Rectal smooth muscle tissue (tissue), 1 donor: ENCODE measurements around the gene SLC24A4.

Experiments
- H3K27ac ChIP-seq: one replicate; pipeline ENCODE4 v1.7.0; 2013; ENCODE audit warnings: low read depth, low read length, inconsistent platforms
- H3K27me3 ChIP-seq: one replicate; pipeline ENCODE4 v1.7.0; 2013; ENCODE audit warnings: low read length; ENCODE audit not compliant: control insufficient read depth, insufficient read depth
- H3K36me3 ChIP-seq: one replicate; pipeline ENCODE4 v1.7.0; 2013; ENCODE audit warnings: low read length; ENCODE audit not compliant: control insufficient read depth, insufficient read depth
- H3K4me1 ChIP-seq: one replicate; pipeline ENCODE4 v1.7.0; 2013; ENCODE audit warnings: low read length; ENCODE audit not compliant: control insufficient read depth, insufficient read depth
- H3K4me3 ChIP-seq: one replicate; pipeline ENCODE4 v1.7.0; 2013; ENCODE audit warnings: low read length
- H3K9ac ChIP-seq: one replicate; pipeline ENCODE4 v1.7.0; 2013; ENCODE audit warnings: low read length

The SLC24A4 gene

DNA sequence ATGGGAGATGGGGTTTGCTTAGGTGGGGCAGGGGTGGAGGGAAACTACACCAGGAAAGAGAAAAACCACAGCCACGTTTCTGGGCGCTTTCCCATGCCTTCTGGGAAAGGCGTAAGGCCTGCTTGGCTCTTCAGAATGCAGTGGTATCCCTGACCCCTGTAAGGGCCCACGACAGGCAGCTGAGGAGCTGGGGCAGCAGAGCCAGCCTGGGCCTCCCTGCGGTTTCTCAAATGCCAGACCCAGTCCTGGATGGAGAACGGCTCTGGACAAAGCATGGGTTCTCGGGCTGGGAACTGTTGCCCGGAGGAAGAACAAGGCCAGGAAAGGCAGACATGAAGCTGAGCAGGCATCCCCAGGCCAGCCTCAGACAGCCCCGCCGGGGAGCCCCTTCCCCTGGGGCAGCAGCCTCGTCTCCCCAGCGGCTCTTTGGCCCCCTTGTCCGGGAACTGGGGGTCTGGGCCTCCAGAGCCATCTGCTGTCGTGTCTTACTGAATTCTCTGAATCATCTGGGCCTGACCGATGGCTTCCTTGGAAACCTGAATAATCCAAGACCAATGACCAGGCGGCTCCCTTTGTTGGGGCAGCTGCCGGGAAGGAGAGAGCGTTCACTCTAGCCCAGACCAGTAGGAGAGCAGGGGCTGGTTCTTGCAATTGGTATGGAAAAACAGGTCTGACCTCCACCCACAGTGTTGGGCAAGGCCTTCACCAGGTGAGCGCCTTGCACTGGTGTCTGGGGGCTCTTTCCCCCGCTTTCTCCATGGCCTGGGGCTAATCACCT is 126.6 kb downstream of the SLC24A4 start:
- Histone ChIP-seq H3K9ac (no peak overlapping the region), H3K4me3 (no peak overlapping the region), H3K27me3 (no peaks in the 10 kb centered on the region), H3K36me3 (no peaks in the 10 kb centered on the region), H3K4me1 (no peaks in the 10 kb centered on the region), H3K27ac (no peak overlapping the region)

GRCh38 chr14:92450351-92451070 is 127.5 kb downstream of the SLC24A4 start:
- Histone ChIP-seq H3K27me3 (no peaks in the 10 kb centered on the region), H3K27ac (no peak overlapping the region), H3K9ac (no peak overlapping the region), H3K36me3 (no peaks in the 10 kb centered on the region), H3K4me3 (no peak overlapping the region), H3K4me1 (no peaks in the 10 kb centered on the region)

GRCh38 chr14:92451245-92451644 is 128.3 kb downstream of the SLC24A4 start:
- Histone ChIP-seq H3K4me3 (no peak overlapping the region), H3K27ac (no peak overlapping the region), H3K4me1 (no peaks in the 10 kb centered on the region), H3K9ac (no peak overlapping the region), H3K36me3 (no peaks in the 10 kb centered on the region), H3K27me3 (no peaks in the 10 kb centered on the region)

DNA sequence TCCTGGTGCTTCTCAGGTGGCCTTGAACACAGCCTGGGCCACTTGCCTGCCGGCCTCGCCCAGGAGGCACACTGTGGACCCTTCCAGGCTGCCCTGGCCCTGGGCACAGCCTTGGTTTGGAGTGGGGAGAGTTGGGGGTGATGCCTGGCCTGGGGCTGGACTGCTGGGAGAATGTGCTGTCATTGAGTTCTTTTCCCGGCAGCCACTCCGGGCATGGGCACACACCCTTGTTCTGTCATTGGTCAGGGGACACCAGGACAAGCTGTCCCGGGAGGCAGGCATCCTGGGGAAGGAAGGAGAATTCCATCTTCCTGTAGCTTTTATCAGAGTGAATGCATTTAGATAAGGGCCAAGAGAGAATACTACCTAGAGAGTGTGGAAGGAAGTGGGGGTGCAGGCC is 128.8 kb downstream of the SLC24A4 start:
- H3K4me3 ChIP-seq: no peak overlapping the region
- H3K27me3 ChIP-seq: no peaks in the 10 kb centered on the region
- H3K36me3 ChIP-seq: no peaks in the 10 kb centered on the region
- no peak overlapping the region for H3K9ac ChIP-seq
- no peaks in the 10 kb centered on the region for H3K4me1 ChIP-seq
- H3K27ac ChIP-seq: no peak overlapping the region

DNA sequence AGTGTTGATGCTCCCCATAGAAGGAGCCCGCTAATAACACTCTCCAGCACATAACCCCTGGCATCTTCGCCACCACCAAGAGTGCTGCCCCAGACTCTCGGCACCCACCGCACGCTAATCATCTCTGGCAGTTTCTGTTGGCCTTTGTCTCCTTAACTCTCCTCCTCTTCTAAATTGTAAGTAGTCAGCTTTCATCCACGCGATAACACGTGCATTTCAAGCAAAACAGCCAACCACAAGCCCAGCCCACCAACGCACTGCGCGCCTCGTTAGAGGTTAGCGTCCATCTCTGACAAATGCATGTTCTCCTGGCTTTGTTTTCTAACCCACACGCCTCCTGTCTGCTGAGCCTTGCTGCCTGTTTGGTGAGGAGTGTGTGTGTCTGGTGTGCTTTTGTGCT is 129.5 kb downstream of the SLC24A4 start:
- no peaks in the 10 kb centered on the region for H3K36me3 ChIP-seq
- H3K4me1 ChIP-seq: no peaks in the 10 kb centered on the region
- no peak overlapping the region for H3K27ac ChIP-seq
- no peak overlapping the region for H3K4me3 ChIP-seq
- H3K27me3 ChIP-seq: no peaks in the 10 kb centered on the region
- H3K9ac ChIP-seq: no peak overlapping the region

DNA sequence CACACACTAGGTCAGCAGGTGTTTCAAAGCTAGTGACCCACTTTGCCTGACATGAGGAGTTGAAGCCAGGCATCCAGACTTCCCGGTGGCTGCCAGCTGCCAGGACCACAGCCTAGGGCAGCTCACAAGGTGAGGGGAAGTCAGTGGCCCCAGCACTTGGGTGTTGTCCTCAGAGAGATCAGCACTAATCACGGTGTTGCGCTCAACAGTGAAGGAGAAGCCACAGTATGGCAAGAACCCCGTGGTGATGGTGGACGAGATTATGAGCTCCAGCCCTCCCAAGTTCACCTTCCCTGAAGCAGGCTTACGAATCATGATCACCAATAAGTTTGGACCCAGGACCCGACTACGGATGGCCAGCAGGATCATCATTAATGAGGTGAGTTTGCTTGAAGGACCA is 130.7 kb downstream of the SLC24A4 start:
- Histone ChIP-seq H3K27me3 (no peaks in the 10 kb centered on the region), H3K4me1 (no peaks in the 10 kb centered on the region), H3K36me3 (no peaks in the 10 kb centered on the region), H3K4me3 (no peak overlapping the region), H3K9ac (no peak overlapping the region), H3K27ac (no peak overlapping the region)

- no peak overlapping the region for H3K4me3 ChIP-seq
- H3K4me1 ChIP-seq: no peaks in the 10 kb centered on the region
- H3K9ac ChIP-seq: no peak overlapping the region
- H3K27ac ChIP-seq: no peak overlapping the region
- H3K36me3 ChIP-seq: no peaks in the 10 kb centered on the region
- H3K27me3 ChIP-seq: no peaks in the 10 kb centered on the region
Measured at GRCh38 chr14:92455231-92455630, 132.3 kb downstream of the SLC24A4 start.

- Histone ChIP-seq H3K4me1 (no peaks in the 10 kb centered on the region), H3K9ac (no peak overlapping the region), H3K27ac (no peak overlapping the region), H3K4me3 (no peak overlapping the region), H3K36me3 (no peaks in the 10 kb centered on the region), H3K27me3 (no peaks in the 10 kb centered on the region)
Measured at GRCh38 chr14:92456215-92457015, 133.4 kb downstream of the SLC24A4 start.

DNA sequence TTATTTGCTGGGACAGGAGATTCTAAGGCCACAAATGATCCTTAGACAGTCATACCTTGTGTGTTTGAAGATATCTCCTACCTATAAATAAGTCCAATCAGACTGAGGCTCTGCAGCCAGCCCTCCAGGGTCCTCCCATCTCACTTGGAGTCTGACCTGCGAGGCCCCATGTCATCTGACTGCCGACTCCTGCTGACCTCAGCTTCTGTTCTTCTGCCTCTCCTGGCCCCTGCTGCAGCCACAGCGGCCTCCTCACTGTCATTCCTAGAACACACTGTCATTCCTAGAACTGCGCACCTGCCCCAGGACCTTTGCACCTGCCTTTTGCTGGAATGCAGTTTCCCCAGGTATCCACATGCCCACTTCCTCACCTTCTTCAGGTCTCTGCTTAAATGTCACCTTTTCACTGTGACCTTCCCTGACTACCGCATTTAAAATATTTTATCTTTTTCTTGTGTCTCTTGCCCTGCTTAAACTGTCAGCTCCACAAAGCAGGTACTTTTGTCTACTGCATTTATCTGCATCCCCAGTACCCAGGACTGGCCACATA is 134.1 kb downstream of the SLC24A4 start:
- Histone ChIP-seq H3K9ac (no peak overlapping the region), H3K4me3 (no peak overlapping the region), H3K27ac (no peak overlapping the region), H3K27me3 (no peaks in the 10 kb centered on the region), H3K4me1 (no peaks in the 10 kb centered on the region), H3K36me3 (no peaks in the 10 kb centered on the region)

GRCh38 chr14:92458136-92459029 is 135.4 kb downstream of the SLC24A4 start:
- Histone ChIP-seq H3K4me1 (no peaks in the 10 kb centered on the region), H3K27ac (no peak overlapping the region), H3K4me3 (no peak overlapping the region), H3K27me3 (no peaks in the 10 kb centered on the region), H3K36me3 (no peaks in the 10 kb centered on the region), H3K9ac (no peak overlapping the region)

- H3K4me3 ChIP-seq: no peak overlapping the region
- H3K27ac ChIP-seq: no peak overlapping the region
- no peaks in the 10 kb centered on the region for H3K27me3 ChIP-seq
- no peak overlapping the region for H3K9ac ChIP-seq
- no peaks in the 10 kb centered on the region for H3K36me3 ChIP-seq
- H3K4me1 ChIP-seq: no peaks in the 10 kb centered on the region
Measured at GRCh38 chr14:92459030-92459949, 136.3 kb downstream of the SLC24A4 start.
